OCI-M2 (cell line): ENCODE measurements around the gene LTBP1.

Source experiments
- DNase-seq: peaks from one replicate; lab custom pipeline; 2025; ENCODE audit not compliant: unreplicated experiment; lab: John Stamatoyannopoulos, UW

The LTBP1 gene

GRCh38 chr2:33242845-33243244 lies 296.1 kb downstream of the LTBP1 start:
- no peak for DNase-seq

DNA sequence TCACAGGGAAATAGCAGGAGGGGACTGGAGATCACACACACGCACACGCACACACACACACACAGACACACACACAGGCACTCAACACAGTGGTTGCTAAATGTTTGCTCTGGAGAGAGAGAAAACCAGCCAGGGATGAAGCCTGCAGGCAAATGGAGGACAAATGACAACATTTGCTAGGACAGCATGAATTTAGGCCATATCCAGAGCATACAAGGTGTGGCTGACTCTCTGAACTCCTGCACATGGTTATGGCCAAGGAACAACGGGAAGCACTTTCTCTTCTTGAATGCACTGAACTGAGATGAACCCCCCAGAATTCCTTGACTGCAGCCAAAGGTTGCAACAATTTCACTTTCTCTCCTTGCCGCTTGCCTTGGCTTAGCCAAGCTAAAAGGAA lies 299.7 kb downstream of the LTBP1 start:
- no peak for DNase-seq

GRCh38 chr2:33247365-33247764 lies 300.6 kb downstream of the LTBP1 start:
- DNase-seq = no peak

DNA sequence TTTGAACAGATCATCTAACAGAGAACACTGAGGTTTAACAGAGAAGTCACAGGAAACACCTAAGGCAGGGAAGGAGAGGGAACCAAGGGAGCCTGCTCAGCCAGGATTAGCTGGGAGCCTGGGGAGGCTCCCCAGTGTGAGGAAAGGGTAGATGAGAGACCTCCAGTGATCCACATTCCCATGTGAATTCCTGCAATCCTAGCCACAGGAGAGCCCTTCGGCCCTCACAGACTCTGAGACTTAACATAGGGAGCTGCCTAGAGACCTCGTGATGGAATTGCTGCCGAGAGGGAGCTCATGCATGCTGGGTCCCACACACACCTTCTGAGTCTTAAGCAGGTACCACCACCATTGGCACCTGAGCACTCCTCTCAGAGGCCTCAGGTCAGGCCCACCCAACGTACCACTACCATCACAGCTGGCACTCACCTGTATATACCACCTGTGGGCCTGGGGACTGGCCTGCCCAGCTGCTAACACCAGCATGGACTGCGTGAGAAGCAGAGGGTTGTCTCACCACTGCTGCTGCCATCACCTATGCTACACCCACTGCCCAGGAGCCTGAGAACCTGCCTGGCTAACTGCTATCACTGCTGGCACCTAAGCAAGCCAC lies 303.8 kb downstream of the LTBP1 start:
- no peak for DNase-seq

DNA sequence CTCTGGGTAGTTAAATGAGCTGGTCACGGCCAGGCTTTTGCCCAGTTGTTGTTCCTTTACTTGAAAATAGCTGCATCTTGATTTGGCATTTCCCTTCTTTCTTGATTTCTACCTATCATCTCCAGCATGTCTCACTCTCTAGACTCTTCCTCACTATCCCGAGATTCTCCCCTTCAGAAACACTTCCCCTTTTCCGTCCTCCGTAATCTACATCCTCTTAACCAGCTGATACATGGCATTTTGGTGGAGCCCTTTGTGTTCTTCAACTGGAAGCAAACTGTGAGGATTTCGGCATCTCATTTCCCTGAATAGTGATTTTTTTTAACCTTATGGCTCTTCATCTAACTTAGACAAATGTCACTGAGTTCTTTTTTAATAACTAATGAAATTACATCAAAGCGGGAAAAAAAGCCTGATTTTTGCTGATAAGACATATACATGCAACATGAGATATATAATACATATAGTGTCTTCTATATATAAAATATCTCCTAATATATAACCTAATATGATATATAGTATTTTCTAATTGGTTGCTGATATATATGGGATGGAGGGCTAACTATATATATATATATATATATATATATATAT lies 309.5 kb downstream of the LTBP1 start:
- no peak for DNase-seq

GRCh38 chr2:33258387-33258786 lies 311.6 kb downstream of the LTBP1 start:
- DNase-seq = no peak

DNA sequence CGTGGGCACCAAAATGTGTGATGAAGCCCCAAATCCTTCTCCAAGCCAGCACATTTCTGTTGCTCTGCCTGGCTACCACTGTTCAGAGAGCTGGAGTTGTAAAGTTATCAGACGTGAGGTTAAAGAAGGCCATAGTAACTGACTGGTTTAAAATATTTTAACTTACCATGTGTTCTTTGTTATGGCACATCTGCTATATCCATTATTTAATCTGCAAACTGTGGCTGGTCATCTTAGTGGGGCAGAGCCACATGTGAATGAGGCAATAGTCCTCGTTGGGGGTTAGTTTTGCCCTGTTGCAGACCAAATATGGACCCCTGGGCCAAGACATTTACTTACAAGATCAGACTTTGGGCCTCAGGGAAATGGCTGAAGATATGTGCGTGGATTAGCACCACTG lies 315.3 kb downstream of the LTBP1 start:
- DNase-seq = no peak

GRCh38 chr2:33264766-33265165 lies 318.0 kb downstream of the LTBP1 start:
- DNase-seq = no peak

DNA sequence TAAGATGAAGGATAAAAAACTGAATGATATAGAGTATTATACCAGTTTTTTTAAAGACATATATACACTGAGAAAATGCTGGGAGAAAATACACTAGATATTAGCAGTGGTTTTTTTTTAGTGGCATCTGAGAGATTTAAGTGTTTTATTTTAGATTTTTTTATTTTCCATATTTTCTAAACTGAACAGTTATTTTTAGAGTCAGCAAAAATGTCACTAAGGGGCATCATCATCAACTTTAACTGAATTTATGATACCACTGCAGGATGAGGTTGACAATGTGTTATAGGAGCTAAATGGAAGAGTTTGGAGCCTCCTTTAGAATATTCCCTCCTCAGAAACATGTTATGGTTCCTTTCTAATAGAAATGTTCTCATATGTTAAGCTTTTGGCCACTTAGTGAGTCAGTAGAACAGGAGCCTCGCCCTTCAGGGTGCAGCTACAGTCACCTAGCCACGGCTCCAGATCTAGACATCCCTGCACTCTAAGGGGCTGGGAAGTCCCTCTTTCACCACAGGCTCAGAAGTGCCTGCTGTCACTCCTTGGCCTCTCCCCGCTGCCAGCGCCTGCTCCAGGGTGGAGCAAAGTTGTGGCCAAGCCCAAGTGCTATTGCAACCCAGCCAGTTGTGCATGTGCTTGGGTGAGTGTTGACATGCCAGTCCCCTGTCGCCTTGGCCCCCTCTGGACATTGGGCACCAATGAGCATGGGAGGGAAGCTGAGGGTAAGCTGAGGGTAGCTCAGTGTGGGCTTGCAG lies 319.0 kb downstream of the LTBP1 start:
- no peak for DNase-seq

DNA sequence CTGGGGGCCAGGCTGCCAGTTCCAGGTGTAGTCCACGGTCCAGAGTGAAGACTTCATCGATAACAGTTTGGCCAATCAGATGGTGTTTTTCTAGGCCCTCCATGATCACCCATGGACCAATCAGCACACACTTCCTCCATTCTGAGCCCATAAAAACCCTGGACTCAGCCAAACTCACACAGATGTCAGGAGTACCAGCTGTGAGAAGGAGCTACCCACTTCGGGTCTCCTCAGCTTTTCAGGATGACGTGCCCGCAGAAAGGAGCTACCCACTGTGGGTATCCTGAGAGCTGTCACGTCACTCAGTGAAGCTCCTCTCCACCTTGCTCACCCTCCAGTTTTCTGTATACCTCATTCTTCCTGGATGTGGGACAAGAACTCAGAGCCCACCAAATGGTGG lies 319.7 kb downstream of the LTBP1 start:
- DNase-seq = no peak

GRCh38 chr2:33267043-33267442 lies 320.3 kb downstream of the LTBP1 start:
- no peak for DNase-seq

- DNase-seq = no peak
These were observed 321.0 kb downstream of the LTBP1 start for GRCh38 chr2:33267756-33268155.

DNA sequence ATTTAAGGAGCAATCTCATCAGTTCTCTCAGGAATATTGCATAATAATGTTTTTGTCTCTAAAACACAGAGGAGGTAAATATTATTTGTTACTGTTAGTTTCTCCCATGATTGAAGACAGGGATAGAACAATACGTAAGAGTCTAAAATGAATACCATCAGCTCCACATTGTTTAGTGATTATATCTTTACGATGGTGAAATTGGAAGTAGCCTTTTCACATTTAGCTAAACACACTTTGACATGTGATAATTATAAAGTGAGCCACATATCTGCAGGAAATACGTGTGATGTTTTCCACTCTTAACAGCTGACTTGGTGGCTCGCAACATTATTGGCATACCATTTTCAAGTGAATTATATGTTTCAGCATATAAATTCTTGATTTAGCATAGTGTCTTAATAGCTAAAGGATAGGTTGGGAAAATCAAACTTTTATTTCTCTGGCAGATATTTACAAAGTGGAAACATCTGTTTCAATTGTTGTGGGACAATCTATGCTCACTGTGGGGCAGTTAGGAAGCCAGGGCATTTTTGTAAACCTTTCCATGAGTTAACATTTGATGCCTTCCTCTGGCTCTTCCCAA lies 321.6 kb downstream of the LTBP1 start:
- no peak for DNase-seq

GRCh38 chr2:33272001-33272400 lies 325.2 kb downstream of the LTBP1 start:
- no peak for DNase-seq

DNA sequence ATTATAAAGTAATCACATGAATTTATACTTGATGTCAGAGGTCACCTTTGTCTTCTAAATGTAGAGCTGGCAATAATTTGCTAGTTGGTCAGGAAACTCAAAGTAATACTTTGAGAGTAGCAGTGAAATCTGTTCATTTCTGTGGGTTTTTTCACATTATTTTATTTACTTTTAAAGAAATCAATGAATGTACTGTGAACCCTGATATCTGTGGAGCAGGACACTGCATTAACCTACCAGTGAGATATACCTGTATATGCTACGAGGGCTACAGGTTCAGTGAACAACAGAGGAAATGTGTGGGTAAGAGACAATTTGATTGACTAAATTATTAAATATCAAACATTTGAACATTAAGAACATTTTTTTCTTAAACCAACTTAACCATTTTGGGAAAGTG lies 326.7 kb downstream of the LTBP1 start:
- DNase-seq = no peak

GRCh38 chr2:33274524-33274923 lies 327.8 kb downstream of the LTBP1 start:
- no peak for DNase-seq

- DNase-seq = no peak
These were observed 329.1 kb downstream of the LTBP1 start for GRCh38 chr2:33275689-33276444.

GRCh38 chr2:33277002-33277426 lies 330.3 kb downstream of the LTBP1 start:
- DNase-seq = no peak

- no peak for DNase-seq
These were observed 331.6 kb downstream of the LTBP1 start for GRCh38 chr2:33278245-33278943.

- DNase-seq = no peak
These were observed 337.5 kb downstream of the LTBP1 start for GRCh38 chr2:33284287-33284686.

DNA sequence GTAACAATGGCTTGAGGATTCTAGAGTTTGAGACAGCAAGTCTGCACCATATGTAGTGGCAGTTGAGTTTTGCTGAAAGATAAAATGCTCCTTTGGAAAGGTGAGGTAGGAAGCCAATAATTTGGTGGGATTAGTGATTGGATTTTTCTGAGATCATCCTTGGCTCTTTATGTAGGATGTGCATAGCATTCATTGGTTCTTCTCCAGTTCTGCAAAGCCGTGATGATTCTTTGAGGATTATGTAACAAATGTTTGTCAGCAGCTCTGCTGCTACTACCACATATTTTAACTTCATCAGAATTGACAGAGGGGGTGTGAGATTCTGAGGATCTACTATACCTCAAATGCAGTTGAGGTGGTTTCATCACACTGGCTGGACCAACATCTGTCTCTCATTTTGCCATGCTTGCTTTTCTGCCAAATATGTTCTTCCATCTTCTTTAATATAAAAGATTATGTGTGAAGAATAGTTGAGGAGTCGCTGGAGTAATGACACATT lies 340.8 kb downstream of the LTBP1 start:
- DNase-seq = no peak
